MM.1S (cell line): ENCODE results near the gene KRR1.
A peak's percentile ranks its signal among the peaks of the same experiment; 100 is the strongest.

ENCODE experiments used
- DNase-seq: peaks from one replicate; pipeline ENCODE4 v3.0.0-alpha.2; 2015
- H2AFZ ChIP-seq: fragments of 300-600 bp; sonication (generic); 2 replicates; pipeline ENCODE4 v1.6.0; 2016; ENCODE audit warnings: antibody characterized with exemption, low read length
- H3F3A ChIP-seq: fragments of 300-600 bp; sonication (generic); 2 replicates; pipeline ENCODE4 v1.6.1; 2016; ENCODE audit warnings: mild to moderate bottlenecking, antibody characterized with exemption, low read length, moderate library complexity, mixed read lengths; ENCODE audit not compliant: insufficient read depth
- H3K27ac ChIP-seq: fragments of 300-600 bp; sonication (generic); 2 replicates; pipeline ENCODE4 v1.5.1; 2016; ENCODE audit warnings: mild to moderate bottlenecking, low read length
- H3K27me3 ChIP-seq: fragments of 300-600 bp; sonication (generic); replicated peaks from 2 replicates; pipeline ENCODE4 v1.6.0; 2016; ENCODE audit warnings: low read length; ENCODE audit not compliant: insufficient read depth
- H3K36me3 ChIP-seq: fragments of 300-600 bp; sonication (generic); replicated peaks from 2 replicates; pipeline ENCODE4 v1.6.1; 2016; ENCODE audit warnings: mild to moderate bottlenecking, low read length, mixed read lengths; ENCODE audit not compliant: insufficient read depth
- H3K4me1 ChIP-seq: fragments of 300-600 bp; sonication (generic); 2 replicates; pipeline ENCODE4 v1.6.1; 2016; ENCODE audit warnings: low read length, mixed read lengths
- H3K4me2 ChIP-seq: fragments of 300-600 bp; sonication (generic); 2 replicates; pipeline ENCODE4 v1.6.0; 2016; ENCODE audit warnings: low read depth, low read length
- H3K4me3 ChIP-seq: fragments of 300-600 bp; sonication (generic); 2 replicates; pipeline ENCODE4 v1.5.1; 2016; ENCODE audit warnings: low read length, mixed read lengths
- H3K79me2 ChIP-seq: fragments of 300-600 bp; sonication (generic); 2 replicates; pipeline ENCODE4 v1.6.1; 2016; ENCODE audit warnings: mixed run types, low read length, mixed read lengths
- H3K9ac ChIP-seq: fragments of 300-600 bp; sonication (generic); 2 replicates; pipeline ENCODE4 v1.6.1; 2016; ENCODE audit warnings: low read length, mixed read lengths
- H3K9me2 ChIP-seq: fragments of 300-600 bp; sonication (generic); replicated peaks from 2 replicates; pipeline ENCODE4 v1.6.1; 2016; ENCODE audit warnings: mild to moderate bottlenecking, low read length, mixed read lengths; ENCODE audit not compliant: insufficient read depth
- H3K9me3 ChIP-seq: fragments of 300-600 bp; sonication (generic); replicated peaks from 2 replicates; pipeline ENCODE4 v1.6.1; 2016; ENCODE audit warnings: mild to moderate bottlenecking, low read length, mixed read lengths; ENCODE audit not compliant: insufficient read depth
- H4K20me1 ChIP-seq: fragments of 300-600 bp; sonication (generic); 2 replicates; pipeline ENCODE4 v1.6.1; 2016; ENCODE audit warnings: mild to moderate bottlenecking, low read length, moderate library complexity, mixed read lengths; ENCODE audit not compliant: insufficient read depth
- EZH2 ChIP-seq: fragments of 300-600 bp; sonication (generic); optimal IDR thresholded peaks from 2 replicates; pipeline ENCODE3; 2017; ENCODE audit warnings: low read depth, mild to moderate bottlenecking, antibody characterized with exemption, low read length, mixed read lengths
- EZH2phosphoT487 ChIP-seq: fragments of 300-600 bp; sonication (generic); IDR thresholded peaks from 2 replicates; pipeline ENCODE4 v1.6.1; 2018; ENCODE audit warnings: antibody characterized with exemption, low read length
- TF ChIP-seq, protein P1 (sequence below): fragments of 300-600 bp; sonication (generic); IDR thresholded peaks from 2 replicates; pipeline ENCODE4 v1.5.1; 2016; ENCODE audit warnings: antibody characterized with exemption, low read length, mixed read lengths

Gene KRR1

DNA sequence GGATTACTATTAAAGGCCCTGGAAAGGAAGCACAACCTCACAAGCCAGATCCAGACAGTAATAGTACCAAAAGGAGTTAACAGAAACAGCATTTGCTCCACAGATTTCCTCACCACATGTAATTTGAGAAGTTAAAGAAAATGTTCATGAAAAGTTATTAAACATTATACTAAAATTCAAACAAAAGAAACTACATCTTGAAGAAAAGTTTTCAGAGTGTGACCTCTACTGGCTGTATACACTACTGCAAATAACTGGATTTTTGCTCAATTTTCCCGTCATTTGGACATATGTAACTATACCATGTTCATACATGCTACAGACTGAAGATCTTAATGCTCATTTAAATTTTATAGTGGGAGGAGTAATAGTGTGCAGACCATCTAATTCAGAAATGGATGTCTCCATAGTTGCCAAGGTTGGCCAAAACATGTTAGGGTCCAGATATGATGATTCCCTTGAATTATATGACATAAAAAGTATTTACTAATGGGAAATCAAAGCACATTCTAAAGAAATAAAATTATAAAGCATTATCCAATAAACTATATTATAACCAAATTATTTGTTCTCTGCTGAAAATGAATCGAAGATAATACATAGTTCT lies 5.6 kb downstream of the KRR1 start:
- no peak overlapping the region for H3K4me2 ChIP-seq
- H3K36me3 ChIP-seq, result 0 out of 2 replicates have a peak, but pooled peaks cover 5% of the 10 kb centered on the region
- H3K79me2 ChIP-seq, result peaks cover 58% of the 10 kb centered on the region
- H3K4me3 ChIP-seq, result no peak overlapping the region
- no peak overlapping the region for H2AFZ ChIP-seq
- DNase-seq, result peak; percentile 43
- no peaks in the 10 kb centered on the region for H3K9me3 ChIP-seq
- no peak for TF ChIP-seq EZH2
- TF ChIP-seq, protein P1, sequence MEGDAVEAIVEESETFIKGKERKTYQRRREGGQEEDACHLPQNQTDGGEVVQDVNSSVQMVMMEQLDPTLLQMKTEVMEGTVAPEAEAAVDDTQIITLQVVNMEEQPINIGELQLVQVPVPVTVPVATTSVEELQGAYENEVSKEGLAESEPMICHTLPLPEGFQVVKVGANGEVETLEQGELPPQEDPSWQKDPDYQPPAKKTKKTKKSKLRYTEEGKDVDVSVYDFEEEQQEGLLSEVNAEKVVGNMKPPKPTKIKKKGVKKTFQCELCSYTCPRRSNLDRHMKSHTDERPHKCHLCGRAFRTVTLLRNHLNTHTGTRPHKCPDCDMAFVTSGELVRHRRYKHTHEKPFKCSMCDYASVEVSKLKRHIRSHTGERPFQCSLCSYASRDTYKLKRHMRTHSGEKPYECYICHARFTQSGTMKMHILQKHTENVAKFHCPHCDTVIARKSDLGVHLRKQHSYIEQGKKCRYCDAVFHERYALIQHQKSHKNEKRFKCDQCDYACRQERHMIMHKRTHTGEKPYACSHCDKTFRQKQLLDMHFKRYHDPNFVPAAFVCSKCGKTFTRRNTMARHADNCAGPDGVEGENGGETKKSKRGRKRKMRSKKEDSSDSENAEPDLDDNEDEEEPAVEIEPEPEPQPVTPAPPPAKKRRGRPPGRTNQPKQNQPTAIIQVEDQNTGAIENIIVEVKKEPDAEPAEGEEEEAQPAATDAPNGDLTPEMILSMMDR, result peak; percentile 68
- H3K9me2 ChIP-seq, result no peaks in the 10 kb centered on the region
- no peaks in the 10 kb centered on the region; the same call in 1 of the 2 replicates for H4K20me1 ChIP-seq
- H3K4me1 ChIP-seq, result peaks cover 6% of the 10 kb centered on the region
- no peak overlapping the region for H3K27ac ChIP-seq
- H3F3A ChIP-seq, result no peaks in the 10 kb centered on the region
- no peaks in the 10 kb centered on the region for H3K27me3 ChIP-seq
- H3K9ac ChIP-seq, result no peak overlapping the region

DNA sequence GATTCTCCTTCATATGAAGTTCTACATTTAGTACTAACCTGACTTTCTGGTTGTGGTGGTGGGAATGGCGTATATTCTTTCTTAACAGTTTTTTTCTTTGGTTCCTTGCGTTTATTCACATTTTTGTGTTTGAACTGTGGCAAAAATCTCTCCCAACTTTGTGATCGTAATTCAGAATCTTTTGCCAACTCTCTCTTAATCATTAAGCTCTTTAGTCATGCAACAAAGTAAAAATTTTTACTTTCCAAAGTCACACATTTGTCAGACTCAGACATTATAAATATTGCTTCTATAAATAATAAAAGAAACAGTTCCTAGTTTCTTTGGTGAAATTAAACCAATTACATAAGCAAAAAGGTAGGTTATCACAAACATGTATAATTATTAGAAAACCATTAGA lies 7.5 kb downstream of the KRR1 start:
- Histone ChIP-seq H3K9ac (no peak overlapping the region), H3K4me2 (no peak overlapping the region), H4K20me1 (no peaks in the 10 kb centered on the region; the same call in 1 of the 2 replicates), H3K36me3 (peaks cover 5% of the 10 kb centered on the region; the same call in 1 of the 2 replicates), H3F3A (no peaks in the 10 kb centered on the region), H3K9me2 (no peaks in the 10 kb centered on the region), H3K4me3 (no peak overlapping the region), H3K27ac (no peak overlapping the region), H3K27me3 (no peaks in the 10 kb centered on the region), H3K79me2 (peaks cover 38% of the 10 kb centered on the region), H3K9me3 (no peaks in the 10 kb centered on the region), H2AFZ (no peak overlapping the region), H3K4me1 (no peaks in the 10 kb centered on the region)
- no peak for DNase-seq
- TF ChIP-seq EZH2phosphoT487 (no peak), EZH2 (no peak)
- TF ChIP-seq, protein P1, result no peak

DNA sequence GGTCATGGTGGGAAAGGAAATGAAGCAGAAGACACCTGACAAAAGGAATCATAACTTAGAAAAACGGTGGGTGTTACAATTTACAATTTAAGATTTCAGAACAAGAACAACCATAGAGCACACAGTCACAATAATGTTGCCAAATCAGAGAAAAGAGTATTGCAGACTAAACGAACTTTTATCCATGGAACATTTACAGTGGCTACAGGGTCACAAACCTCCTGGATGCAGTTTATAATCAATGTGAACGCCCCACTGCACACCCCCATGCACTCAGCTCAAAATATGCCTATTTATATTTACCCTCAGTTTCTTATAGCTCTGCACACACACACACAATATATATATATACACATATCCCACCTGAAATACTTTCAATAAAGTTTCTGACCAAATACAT lies 8.0 kb downstream of the KRR1 start:
- no peak for DNase-seq
- Histone ChIP-seq H3K79me2 (peaks cover 34% of the 10 kb centered on the region), H3K27ac (no peak overlapping the region), H3K4me3 (no peak overlapping the region), H2AFZ (no peak overlapping the region), H3K36me3 (peaks cover 5% of the 10 kb centered on the region; the same call in 1 of the 2 replicates), H3F3A (no peaks in the 10 kb centered on the region), H3K4me2 (no peak overlapping the region), H3K9me2 (no peaks in the 10 kb centered on the region), H3K27me3 (no peaks in the 10 kb centered on the region), H3K9me3 (no peaks in the 10 kb centered on the region), H3K4me1 (no peaks in the 10 kb centered on the region), H3K9ac (no peak overlapping the region), H4K20me1 (no peaks in the 10 kb centered on the region; the same call in 1 of the 2 replicates)
- TF ChIP-seq, protein P1, result no peak
- TF ChIP-seq EZH2phosphoT487, result no peak
- TF ChIP-seq EZH2, result no peak
